GM13976 (cell line): ENCODE measurements around the gene TMEM143.

Experiments used
- DNase-seq: peaks from one replicate; pipeline ENCODE4 v3.0.0; 2012; ENCODE audit warnings: low spot score
- in situ Hi-C: fragments of 300-500 bp; cut with MboI; formaldehyde crosslinking; loops from one replicate; pipeline ENCODE4 v1.12.0; 2022; ENCODE audit warnings: low sequenced_read_pairs, mixed read lengths, inconsistent platforms; ENCODE audit not compliant: unreplicated experiment
- TF ChIP-seq, protein P1 (sequence below): IDR thresholded peaks from 2 replicates; pipeline ENCODE4 v1.5.1; 2012; ENCODE audit warnings: borderline replicate concordance, mild to moderate bottlenecking; ENCODE audit not compliant: insufficient read depth; ENCODE audit errors: extremely low read depth, missing control alignments, control extremely low read depth

Gene TMEM143

DNA sequence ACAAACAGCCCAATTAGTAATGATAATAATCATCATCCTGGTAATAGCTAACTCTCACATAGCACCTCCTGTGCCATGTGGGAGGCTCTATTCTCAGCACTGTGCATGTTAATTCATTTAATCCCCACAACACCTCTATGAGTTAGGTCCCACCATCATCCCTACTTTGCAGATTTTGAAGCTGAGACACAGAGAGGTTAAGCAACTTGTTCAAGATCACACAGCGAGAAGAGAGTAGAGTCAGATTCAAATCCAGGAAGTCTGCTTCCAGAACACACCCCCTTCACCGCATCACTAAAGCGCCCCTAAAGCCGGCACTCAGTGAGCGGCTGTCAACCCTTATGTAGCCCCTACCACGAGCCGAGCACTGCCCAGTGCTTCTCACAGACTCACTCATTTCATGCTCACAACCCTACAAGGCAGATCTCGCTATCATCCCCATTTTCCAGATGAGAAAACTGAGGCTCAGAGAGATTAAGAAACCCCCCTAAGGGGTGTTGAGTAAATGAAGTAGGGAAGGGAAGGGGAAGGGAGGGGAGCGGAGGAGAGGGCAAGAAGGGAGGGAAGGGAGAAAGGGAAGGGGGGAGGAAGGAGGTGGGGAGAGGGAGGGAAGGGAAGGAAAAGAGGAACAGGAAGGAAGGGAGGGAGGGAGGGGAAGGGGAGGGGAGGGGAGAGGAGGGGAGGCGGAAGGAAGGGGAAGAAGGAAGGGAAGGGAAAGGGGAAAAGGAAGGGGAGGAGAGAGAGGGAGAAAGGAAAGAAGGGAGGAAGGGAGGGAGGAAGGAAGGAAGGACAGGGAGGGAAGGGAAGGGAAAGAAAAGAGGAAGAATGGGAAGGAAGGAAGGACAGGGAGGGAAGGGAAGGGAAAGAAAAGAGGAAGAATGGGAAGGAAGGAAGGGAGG lies 22.0 kb downstream of the TMEM143 start:
- in situ Hi-C loops = no loop called here
- no peak for DNase-seq
- TF ChIP-seq, protein P1, sequence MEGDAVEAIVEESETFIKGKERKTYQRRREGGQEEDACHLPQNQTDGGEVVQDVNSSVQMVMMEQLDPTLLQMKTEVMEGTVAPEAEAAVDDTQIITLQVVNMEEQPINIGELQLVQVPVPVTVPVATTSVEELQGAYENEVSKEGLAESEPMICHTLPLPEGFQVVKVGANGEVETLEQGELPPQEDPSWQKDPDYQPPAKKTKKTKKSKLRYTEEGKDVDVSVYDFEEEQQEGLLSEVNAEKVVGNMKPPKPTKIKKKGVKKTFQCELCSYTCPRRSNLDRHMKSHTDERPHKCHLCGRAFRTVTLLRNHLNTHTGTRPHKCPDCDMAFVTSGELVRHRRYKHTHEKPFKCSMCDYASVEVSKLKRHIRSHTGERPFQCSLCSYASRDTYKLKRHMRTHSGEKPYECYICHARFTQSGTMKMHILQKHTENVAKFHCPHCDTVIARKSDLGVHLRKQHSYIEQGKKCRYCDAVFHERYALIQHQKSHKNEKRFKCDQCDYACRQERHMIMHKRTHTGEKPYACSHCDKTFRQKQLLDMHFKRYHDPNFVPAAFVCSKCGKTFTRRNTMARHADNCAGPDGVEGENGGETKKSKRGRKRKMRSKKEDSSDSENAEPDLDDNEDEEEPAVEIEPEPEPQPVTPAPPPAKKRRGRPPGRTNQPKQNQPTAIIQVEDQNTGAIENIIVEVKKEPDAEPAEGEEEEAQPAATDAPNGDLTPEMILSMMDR = no peak

DNA sequence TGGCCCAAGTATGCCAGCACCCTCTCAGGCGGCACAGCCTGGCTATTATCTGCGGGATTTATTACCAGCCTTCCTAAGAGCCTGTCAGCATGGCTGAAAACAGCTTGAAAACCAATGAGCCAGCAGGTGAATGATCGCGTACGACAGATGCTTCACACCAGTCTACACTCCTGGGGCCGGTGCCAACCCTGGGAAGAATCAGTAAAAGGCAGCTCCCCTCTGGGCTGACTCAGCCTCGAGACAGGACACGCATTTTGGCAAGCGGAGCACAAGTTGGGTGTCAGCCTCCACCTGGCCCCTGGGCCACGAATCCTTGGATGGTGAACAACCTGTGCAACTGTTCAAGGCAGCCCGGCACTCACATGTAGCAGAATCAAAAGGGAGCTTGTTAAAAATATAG lies 22.7 kb downstream of the TMEM143 start:
- TF ChIP-seq, protein P1 = no peak
- DNase-seq = no peak
- in situ Hi-C loops = no loop called here

DNA sequence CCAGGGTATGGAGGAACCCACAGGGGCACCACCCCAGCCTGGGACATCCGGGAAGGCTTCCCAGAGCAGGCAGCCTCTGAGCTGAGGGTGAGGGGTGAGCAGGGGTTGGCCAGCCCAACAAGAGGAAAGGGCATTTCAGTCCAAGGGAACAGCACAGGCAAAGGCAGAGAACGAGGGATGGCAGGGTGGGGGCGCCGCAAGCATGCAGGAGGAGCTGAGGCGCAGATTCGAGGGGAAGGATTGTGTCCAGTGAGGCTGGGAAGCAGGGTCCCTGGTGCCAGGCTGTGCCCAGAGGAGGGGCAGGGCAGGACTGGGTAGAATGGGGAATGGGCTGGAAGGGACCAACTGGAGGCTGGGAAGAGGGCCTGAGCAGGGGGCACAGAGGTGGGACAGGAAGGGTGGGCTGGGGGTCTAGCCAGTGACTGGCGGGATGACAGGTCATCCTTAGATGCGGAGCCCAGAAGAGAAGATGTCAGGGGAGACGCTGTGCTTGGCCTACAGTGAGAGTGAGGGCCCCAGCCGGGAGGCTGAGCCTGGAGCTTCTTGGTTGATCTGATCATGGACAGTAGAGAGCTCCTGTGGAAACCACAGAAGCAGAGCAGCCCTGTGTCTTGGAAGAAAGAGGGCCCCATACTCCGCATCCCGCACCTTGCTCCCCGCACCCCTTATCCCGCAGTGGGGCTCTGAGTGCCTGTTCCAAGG lies 24.8 kb downstream of the TMEM143 start:
- in situ Hi-C loops = no loop called here
- TF ChIP-seq, protein P1 = no peak
- DNase-seq = no peak

DNA sequence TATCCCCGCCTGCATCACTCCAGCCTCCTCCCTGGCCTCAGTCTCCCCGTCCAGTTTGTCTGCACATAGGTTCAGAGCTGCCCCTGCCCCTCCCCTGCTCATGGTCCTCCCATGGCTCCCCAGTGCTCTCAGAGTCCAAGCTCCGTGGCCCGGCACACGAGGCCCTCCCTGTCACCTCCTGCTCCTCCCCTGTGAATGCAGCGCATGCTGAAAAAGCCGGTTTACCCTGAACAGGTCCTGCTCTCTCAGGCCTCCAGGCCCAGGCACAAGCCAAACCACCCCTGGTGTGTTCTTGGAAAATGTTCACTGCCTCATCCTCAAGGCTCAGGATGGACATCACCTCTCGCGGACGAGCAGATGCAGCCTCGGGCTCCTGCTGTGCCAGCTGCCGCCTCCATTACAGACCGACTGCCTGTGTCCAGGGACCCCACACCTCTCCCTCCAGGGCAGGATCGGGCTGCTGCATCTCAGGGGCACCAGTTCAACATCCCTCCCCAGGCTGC lies 25.4 kb downstream of the TMEM143 start:
- TF ChIP-seq, protein P1 = no peak
- in situ Hi-C loops = no loop called here
- DNase-seq = no peak

DNA sequence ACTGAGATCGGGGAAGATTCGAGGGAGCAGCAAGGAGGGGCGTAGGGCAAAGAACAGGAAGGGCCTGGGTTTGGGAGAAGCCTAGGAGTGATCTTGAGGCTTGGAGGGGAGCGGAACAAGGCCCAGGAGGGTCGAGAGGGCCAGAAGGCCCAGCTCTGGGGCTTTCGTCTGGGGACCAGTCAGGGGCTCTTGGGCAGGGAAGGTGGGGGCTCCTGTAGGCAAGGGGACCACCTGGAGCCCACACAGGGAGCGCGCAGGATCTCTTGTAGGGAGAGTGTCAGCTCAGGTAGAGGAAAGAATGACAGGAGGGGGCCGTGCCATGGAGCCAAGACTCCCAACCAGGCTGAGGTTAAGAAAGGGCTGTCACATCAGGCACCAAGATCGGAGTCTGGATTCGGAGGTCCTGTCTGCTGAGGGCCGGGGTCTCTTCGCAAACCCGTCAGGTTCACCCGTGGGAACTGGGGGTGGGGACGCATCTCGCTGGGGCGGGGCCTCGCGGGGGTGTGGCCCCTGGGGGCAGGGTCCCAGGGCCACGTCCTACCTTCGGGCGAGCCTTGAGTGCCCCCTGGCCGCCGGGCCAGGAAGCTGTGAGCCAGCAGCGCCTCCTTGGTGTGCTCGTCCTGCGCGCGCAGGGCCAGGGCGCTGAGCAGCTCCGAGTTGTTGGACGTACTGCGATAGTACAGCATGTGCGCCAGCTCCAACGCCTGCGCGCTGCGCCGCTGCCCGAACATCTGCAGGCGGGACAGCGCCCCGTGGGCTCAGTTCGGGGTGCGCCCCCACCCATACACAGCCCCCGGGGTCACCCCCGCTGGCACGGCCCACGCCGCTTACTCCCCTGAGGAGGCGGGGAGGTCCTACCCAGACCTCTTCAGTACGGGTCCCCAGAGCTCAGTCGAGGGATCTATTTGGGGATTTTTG lies 30.0 kb downstream of the TMEM143 start:
- TF ChIP-seq, protein P1 = peak; percentile 95
- peak; percentile 95 for DNase-seq
- in situ Hi-C loops = no loop called here
